Measurements from ENCODE around the gene EIF2S2. TPM values are rescaled to one million over a fixed set of nuclear protein-coding genes. Genes with fewer than 3 reads are reported as not detected.
A peak's percentile ranks its signal among the peaks of the same experiment; 100 is the strongest.

The EIF2S2 gene
- polyA plus RNA-seq, 3 donors, result 18.8 to 20.1 (median 18.9) TPM

GRCh38 chr20:34084227-34084923 is 27.7 kb downstream of the EIF2S2 start:
- DNase-seq, result no peak
- peaks cover 2% of the 10 kb centered on the region for H3K4me1 Mint-ChIP-seq
- peak overlapping the region in 6 of 7 donors; percentile 2 to 58 (median 32) for H3K27ac Mint-ChIP-seq
- 100% methylated on average over 6 of the region's 9 CpGs for WGBS (ENCODE audit: insufficient coverage)
- H3K9ac ChIP-seq (ENCODE audit: insufficient read depth, low read length, poor library complexity, severe bottlenecking), result no peak overlapping the region
- no peak overlapping the region for H2AFZ ChIP-seq (ENCODE audit: insufficient read depth, low read depth, low read length, poor library complexity, severe bottlenecking)
- H3K27ac ChIP-seq (ENCODE audit: low read depth in 1 of 2, low read length in 2 of 2), result peak overlapping the region in 1 of 2 donors; percentile 42
- H3K79me2 ChIP-seq (ENCODE audit: insufficient read depth, low read length), result peaks cover 23% of the 10 kb centered on the region
- H3K4me3 ChIP-seq (replicated peaks in 1 of 3; ENCODE audit: low read depth in 2 of 3, low read length in 3 of 3), result no peak overlapping the region
- no peaks in the 10 kb centered on the region for H3K9me3 Mint-ChIP-seq
- H3K4me1 ChIP-seq (ENCODE audit: control insufficient read depth in 1 of 2, insufficient read depth in 2 of 2, low read length in 2 of 2), result no peaks in the 10 kb centered on the region
- peaks cover 78 to 97% of the 10 kb centered on the region in 2 donors for H3K36me3 ChIP-seq (replicated peaks in 1 of 2; ENCODE audit: control insufficient read depth in 1 of 2, insufficient read depth in 2 of 2, low read length in 2 of 2)
- H4K20me1 ChIP-seq (ENCODE audit: insufficient read depth, low read length), result peaks cover 93% of the 10 kb centered on the region
- no peaks in the 10 kb centered on the region for H3K9me3 ChIP-seq (replicated peaks in 1 of 2; ENCODE audit: control insufficient read depth in 1 of 2, insufficient read depth in 1 of 2, low read length in 2 of 2)
- intact Hi-C loops (cut with micrococcal nuclease), result no loop called here
- no peaks in the 10 kb centered on the region for H3K27me3 ChIP-seq (ENCODE audit: control insufficient read depth in 2 of 2, insufficient read depth in 2 of 2, low read length in 2 of 2)
- peaks cover 69 to 89% of the 10 kb centered on the region in 2 donors for H3K36me3 Mint-ChIP-seq
- no peak overlapping the region for H3K4me3 Mint-ChIP-seq
- no peak overlapping the region for H3K4me2 ChIP-seq (replicated peaks; ENCODE audit: extremely low read depth, low read length, poor library complexity, severe bottlenecking)
- no peak for TF ChIP-seq CTCF (IDR thresholded peaks at IDR 0.05)
- H3K27me3 Mint-ChIP-seq (ENCODE audit: low read depth in 3 of 3), result no peaks in the 10 kb centered on the region

GRCh38 chr20:34083781-34084180 is 28.3 kb downstream of the EIF2S2 start:
- H3K27me3 Mint-ChIP-seq (ENCODE audit: low read depth in 3 of 3), result no peaks in the 10 kb centered on the region
- TF ChIP-seq CTCF (IDR thresholded peaks at IDR 0.05), result no peak
- peaks cover 92% of the 10 kb centered on the region for H4K20me1 ChIP-seq (ENCODE audit: insufficient read depth, low read length)
- no peaks in the 10 kb centered on the region for H3K9me3 Mint-ChIP-seq
- H3K36me3 Mint-ChIP-seq, result peaks cover 70 to 89% of the 10 kb centered on the region in 2 donors
- peak overlapping the region in 3 of 7 donors; percentile 4 to 79 (median 66) for H3K27ac Mint-ChIP-seq
- no peaks in the 10 kb centered on the region for H3K9me3 ChIP-seq (replicated peaks in 1 of 2; ENCODE audit: control insufficient read depth in 1 of 2, insufficient read depth in 1 of 2, low read length in 2 of 2)
- peaks cover 19% of the 10 kb centered on the region for H3K79me2 ChIP-seq (ENCODE audit: insufficient read depth, low read length)
- no peak overlapping the region for H3K9ac ChIP-seq (ENCODE audit: insufficient read depth, low read length, poor library complexity, severe bottlenecking)
- intact Hi-C loops (cut with micrococcal nuclease), result no loop called here
- H3K27ac ChIP-seq (ENCODE audit: low read depth in 1 of 2, low read length in 2 of 2), result peak overlapping the region in 1 of 2 donors; percentile 42
- no peak overlapping the region for H2AFZ ChIP-seq (ENCODE audit: insufficient read depth, low read depth, low read length, poor library complexity, severe bottlenecking)
- 100% methylated on average over 2 of the region's 2 CpGs for WGBS (ENCODE audit: insufficient coverage)
- H3K4me3 Mint-ChIP-seq, result no peak overlapping the region
- peaks cover 79 to 97% of the 10 kb centered on the region in 2 donors for H3K36me3 ChIP-seq (replicated peaks in 1 of 2; ENCODE audit: control insufficient read depth in 1 of 2, insufficient read depth in 2 of 2, low read length in 2 of 2)
- H3K27me3 ChIP-seq (ENCODE audit: control insufficient read depth in 2 of 2, insufficient read depth in 2 of 2, low read length in 2 of 2), result no peaks in the 10 kb centered on the region
- H3K4me1 ChIP-seq (ENCODE audit: control insufficient read depth in 1 of 2, insufficient read depth in 2 of 2, low read length in 2 of 2), result no peaks in the 10 kb centered on the region
- DNase-seq, result no peak
- peaks cover 2% of the 10 kb centered on the region for H3K4me1 Mint-ChIP-seq
- H3K4me3 ChIP-seq (replicated peaks in 1 of 3; ENCODE audit: low read depth in 2 of 3, low read length in 3 of 3), result no peak overlapping the region
- no peak overlapping the region for H3K4me2 ChIP-seq (replicated peaks; ENCODE audit: extremely low read depth, low read length, poor library complexity, severe bottlenecking)

Data from CD14-positive monocyte (primary cell).